OCI-LY7 (cell line): ENCODE data around the gene TIMM23. TPM values are rescaled to one million over a fixed set of nuclear protein-coding genes. Genes with fewer than 3 reads are reported as not detected.

ENCODE experiments used
- BruUV-seq: library from RNA; stranded (reverse); fragments of 400-500 nt; replicated peaks from 2 replicates; lab custom pipeline; 2021; lab: Mats Ljungman, UMichigan
- CTCF ChIA-PET: fragments of 300-600 bp; sonication (Branson Sonifier 250); formaldehyde crosslinking; loops from one replicate; lab custom pipeline; 2022; ENCODE audit warnings: antibody characterized with exemption; ENCODE audit not compliant: unreplicated experiment; lab: Charles Lee
- POLR2A ChIA-PET: fragments of 300-600 bp; sonication (Branson Sonifier 250); formaldehyde crosslinking; loops from one replicate; lab custom pipeline; 2022; ENCODE audit warnings: antibody characterized with exemption; lab: Charles Lee
- DNase-seq: peaks from one replicate; pipeline ENCODE4 v3.0.0-alpha.2; 2015; ENCODE audit warnings: low spot score
- H2AFZ ChIP-seq: fragments of 200-600 bp; sonication (generic), shearing (Covaris generic); 2 replicates; pipeline ENCODE4 v1.6.1; 2014; ENCODE audit warnings: mild to moderate bottlenecking, antibody characterized with exemption, low read length, moderate library complexity
- H3K27ac ChIP-seq: fragments of 200-600 bp; sonication (generic); 2 replicates; pipeline ENCODE4 v1.5.1; 2014; ENCODE audit warnings: mixed run types, low read depth, mild to moderate bottlenecking, moderate library complexity, low read length, inconsistent platforms; ENCODE audit not compliant: poor library complexity, severe bottlenecking
- H3K36me3 ChIP-seq: fragments of 200-600 bp; sonication (generic); 2 replicates; pipeline ENCODE4 v1.6.1; 2014; ENCODE audit warnings: mild to moderate bottlenecking, antibody characterized with exemption, low read length, moderate library complexity, mixed read lengths; ENCODE audit not compliant: insufficient read depth
- H3K4me1 ChIP-seq: fragments of 200-600 bp; sonication (generic); 2 replicates; pipeline ENCODE4 v1.5.1; 2014; ENCODE audit warnings: mild to moderate bottlenecking, low read length; ENCODE audit not compliant: insufficient read depth, poor library complexity, severe bottlenecking
- H3K4me2 ChIP-seq: fragments of 200-600 bp; sonication (generic); 2 replicates; pipeline ENCODE4 v1.6.1; 2014; ENCODE audit warnings: mild to moderate bottlenecking, low read length
- H3K4me3 ChIP-seq: fragments of 200-600 bp; sonication (generic); 2 replicates; pipeline ENCODE4 v1.5.1; 2014; ENCODE audit warnings: mild to moderate bottlenecking, low read depth, low read length; ENCODE audit not compliant: poor library complexity, severe bottlenecking
- H3K79me2 ChIP-seq: fragments of 200-600 bp; sonication (generic); 2 replicates; pipeline ENCODE4 v1.6.1; 2016; ENCODE audit warnings: low read depth, mild to moderate bottlenecking, low read length, moderate library complexity, mixed read lengths; ENCODE audit not compliant: insufficient read depth
- H3K9me2 ChIP-seq: fragments of 200-600 bp; sonication (generic); 2 replicates; pipeline ENCODE4 v1.6.1; 2016; ENCODE audit warnings: mild to moderate bottlenecking, low read length, mixed read lengths; ENCODE audit not compliant: insufficient read depth
- H3K9me3 ChIP-seq: fragments of 200-600 bp; sonication (generic); 2 replicates; pipeline ENCODE4 v1.6.1; 2014; ENCODE audit warnings: mild to moderate bottlenecking, mixed run types, low read length, mixed read lengths
- H4K20me1 ChIP-seq: fragments of 200-600 bp; sonication (generic); 2 replicates; pipeline ENCODE4 v1.6.1; 2014; ENCODE audit warnings: mild to moderate bottlenecking, antibody characterized with exemption, low read length, moderate library complexity, mixed read lengths; ENCODE audit not compliant: insufficient read depth
- CTCF ChIP-seq: fragments of 200-600 bp; sonication (generic); conservative IDR thresholded peaks from 2 replicates; pipeline ENCODE4 v1.5.1; 2014; ENCODE audit warnings: mild to moderate bottlenecking, antibody characterized with exemption, low read length, moderate library complexity, mixed read lengths
- EZH2phosphoT487 ChIP-seq: fragments of 200-600 bp; sonication (generic); IDR thresholded peaks from 2 replicates; pipeline ENCODE4 v1.6.1; 2018; ENCODE audit warnings: low read depth, borderline replicate concordance, mild to moderate bottlenecking, mixed run types, antibody characterized with exemption, low read length, moderate library complexity, mixed read lengths
- intact Hi-C: fragments of 100-400 bp; cut with micrococcal nuclease; formaldehyde crosslinking; loops from one replicate; pipeline ENCODE4 v1.10.0; 2022; ENCODE audit not compliant: unreplicated experiment
- total RNA-seq, 2 experiments: library from RNA; depleted of rRNA in 1 of 2; stranded (reverse); fragments of >200 nt in 1 of 2; shearing (Covaris generic) in 1 of 2; gene quantifications; 2 replicates each; pipeline ENCODE4 v1.2.3, GENCODE V29; 2014 to 2022

Gene TIMM23
- total RNA-seq, 2 experiments from 2014 or later, result 50.5 to 59.1 TPM

GRCh38 chr10:46014206-46014605 lies 41.9 kb downstream of the TIMM23 start:
- H3K79me2 ChIP-seq, result peaks cover 40% of the 10 kb centered on the region
- H3K4me3 ChIP-seq, result no peak overlapping the region
- H3K9me3 ChIP-seq, result no peaks in the 10 kb centered on the region
- H3K9me2 ChIP-seq, result no peaks in the 10 kb centered on the region
- peaks cover 99% of the 10 kb centered on the region for H3K36me3 ChIP-seq
- peaks cover 9% of the 10 kb centered on the region for H3K4me1 ChIP-seq
- peaks cover 10% of the 10 kb centered on the region for H4K20me1 ChIP-seq
- no peak overlapping the region for H2AFZ ChIP-seq
- intact Hi-C loops, result no loop called here
- no peak for TF ChIP-seq EZH2phosphoT487
- TF ChIP-seq CTCF, result no peak
- H3K27ac ChIP-seq, result no peak overlapping the region
- no TSS peak for BruUV-seq
- ChIA-PET CTCF (no interaction called here), POLR2A (interaction anchor here (1.5 kb wide), 1 partner anchor 14 kb away, joined by 3 read pairs; no protein-coding TSS in a partner anchor)
- DNase-seq, result no peak
- no peak overlapping the region for H3K4me2 ChIP-seq

GRCh38 chr10:46014683-46015405 lies 42.6 kb downstream of the TIMM23 start:
- Histone ChIP-seq H4K20me1 (peaks cover 16% of the 10 kb centered on the region), H3K4me1 (peaks cover 16% of the 10 kb centered on the region), H3K79me2 (peaks cover 46% of the 10 kb centered on the region), H2AFZ (no peak overlapping the region), H3K9me3 (no peaks in the 10 kb centered on the region), H3K4me2 (no peak overlapping the region), H3K9me2 (no peaks in the 10 kb centered on the region), H3K27ac (no peak overlapping the region), H3K4me3 (no peak overlapping the region), H3K36me3 (peaks cover 97% of the 10 kb centered on the region)
- ChIA-PET CTCF (no interaction called here), POLR2A (interaction anchor here (0.6 to 1.5 kb wide), 5 partner anchors 10 to 461 kb away, joined by 3 read pairs; no protein-coding TSS in a partner anchor)
- TF ChIP-seq EZH2phosphoT487, result no peak
- DNase-seq, result no peak
- intact Hi-C loops, result no loop called here
- BruUV-seq, result no TSS peak

GRCh38 chr10:46016190-46016589 lies 43.9 kb downstream of the TIMM23 start:
- Histone ChIP-seq H3K79me2 (peaks cover 60% of the 10 kb centered on the region), H3K9me3 (no peaks in the 10 kb centered on the region), H3K36me3 (peaks cover 83% of the 10 kb centered on the region), H3K4me2 (no peak overlapping the region), H3K4me3 (no peak overlapping the region), H4K20me1 (peaks cover 22% of the 10 kb centered on the region), H3K4me1 (peaks cover 29% of the 10 kb centered on the region), H2AFZ (no peak overlapping the region), H3K9me2 (no peaks in the 10 kb centered on the region), H3K27ac (no peak overlapping the region)
- DNase-seq, result no peak
- ChIA-PET POLR2A (interaction anchor here (1.2 kb wide), 1 partner anchor 14 kb away, joined by 3 read pairs; no protein-coding TSS in a partner anchor), CTCF (interaction anchor here (0.8 kb wide), 1 partner anchor 12 kb away, joined by 4 read pairs; no protein-coding TSS in a partner anchor)
- intact Hi-C loops, result no loop called here
- TF ChIP-seq CTCF (no peak), EZH2phosphoT487 (no peak)
- no TSS peak for BruUV-seq
